NCI-H128 (cell line): Measurements from ENCODE around the gene LY6G5B.

Experiments used
- DNase-seq: peaks from one replicate; lab custom pipeline; 2025; ENCODE audit not compliant: unreplicated experiment; lab: John Stamatoyannopoulos, UW

LY6G5B gene

DNA sequence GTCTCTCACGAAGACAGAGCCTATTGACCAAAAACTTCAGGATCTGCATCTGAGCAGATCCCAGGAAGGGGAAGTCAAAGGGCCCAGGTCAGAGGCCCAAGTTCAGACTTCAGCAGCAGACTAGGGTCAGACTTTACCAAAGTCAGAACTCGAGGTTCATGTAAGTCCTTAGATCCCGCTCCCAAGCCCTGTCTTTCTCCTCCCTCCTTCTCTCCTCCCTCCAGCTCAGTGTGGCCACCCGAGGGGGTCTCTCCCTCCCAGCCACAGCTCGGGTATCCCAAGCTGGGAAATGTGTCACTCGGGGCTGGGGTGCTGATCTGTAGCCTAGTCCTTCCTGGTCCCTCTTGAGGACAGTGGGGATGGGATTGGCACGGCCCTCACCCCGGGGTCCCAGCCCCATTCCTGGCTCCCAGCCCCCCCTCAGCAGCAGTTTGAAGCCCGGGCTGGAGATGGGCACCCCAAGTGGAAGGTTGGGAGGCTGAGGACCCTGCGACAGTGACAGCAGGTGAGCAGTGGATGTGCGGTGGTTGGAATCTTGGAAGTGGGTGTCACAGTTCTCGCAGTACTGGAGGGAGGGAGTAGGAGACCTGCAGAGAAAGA lies 7.6 kb upstream of the LY6G5B start:
- DNase-seq, result no peak

DNA sequence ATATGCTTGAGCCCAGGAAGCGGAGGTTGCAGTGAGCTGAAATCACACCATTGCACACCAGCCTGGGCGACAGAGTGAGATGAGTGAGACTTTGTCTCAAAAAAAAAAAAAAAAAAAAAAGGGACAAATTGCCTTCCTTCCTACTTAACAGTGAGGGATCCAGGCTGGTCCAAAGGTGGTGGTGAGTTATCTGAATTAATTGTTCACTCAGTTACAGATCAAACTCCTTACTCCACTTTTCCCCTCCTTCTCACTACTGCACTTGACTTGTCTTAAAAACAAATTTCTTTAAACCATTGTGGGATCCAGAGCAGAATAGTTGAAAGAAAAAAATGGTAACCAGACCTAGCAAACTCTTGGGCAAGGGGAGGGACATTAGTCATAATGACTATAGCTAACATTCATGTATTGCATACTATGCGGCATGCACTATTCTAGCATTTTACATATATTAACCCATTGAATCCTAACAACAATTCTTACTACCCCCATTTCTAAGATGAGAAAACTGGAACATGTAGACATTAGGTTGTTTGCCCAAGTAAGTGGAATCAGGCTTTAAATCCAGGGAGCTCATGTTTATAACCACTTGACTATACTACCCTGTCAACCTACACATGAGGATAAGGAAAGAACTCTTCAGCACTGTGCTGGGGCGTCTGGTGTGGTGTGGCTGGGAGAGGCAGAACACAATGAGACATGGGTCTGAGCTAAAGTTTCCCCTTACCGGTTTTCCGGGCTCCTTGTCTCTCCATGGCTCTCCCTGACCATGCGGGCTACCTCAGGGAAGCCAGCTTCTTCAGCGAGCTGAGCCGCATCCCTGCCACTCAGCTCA lies 6.4 kb upstream of the LY6G5B start:
- DNase-seq, result no peak

DNA sequence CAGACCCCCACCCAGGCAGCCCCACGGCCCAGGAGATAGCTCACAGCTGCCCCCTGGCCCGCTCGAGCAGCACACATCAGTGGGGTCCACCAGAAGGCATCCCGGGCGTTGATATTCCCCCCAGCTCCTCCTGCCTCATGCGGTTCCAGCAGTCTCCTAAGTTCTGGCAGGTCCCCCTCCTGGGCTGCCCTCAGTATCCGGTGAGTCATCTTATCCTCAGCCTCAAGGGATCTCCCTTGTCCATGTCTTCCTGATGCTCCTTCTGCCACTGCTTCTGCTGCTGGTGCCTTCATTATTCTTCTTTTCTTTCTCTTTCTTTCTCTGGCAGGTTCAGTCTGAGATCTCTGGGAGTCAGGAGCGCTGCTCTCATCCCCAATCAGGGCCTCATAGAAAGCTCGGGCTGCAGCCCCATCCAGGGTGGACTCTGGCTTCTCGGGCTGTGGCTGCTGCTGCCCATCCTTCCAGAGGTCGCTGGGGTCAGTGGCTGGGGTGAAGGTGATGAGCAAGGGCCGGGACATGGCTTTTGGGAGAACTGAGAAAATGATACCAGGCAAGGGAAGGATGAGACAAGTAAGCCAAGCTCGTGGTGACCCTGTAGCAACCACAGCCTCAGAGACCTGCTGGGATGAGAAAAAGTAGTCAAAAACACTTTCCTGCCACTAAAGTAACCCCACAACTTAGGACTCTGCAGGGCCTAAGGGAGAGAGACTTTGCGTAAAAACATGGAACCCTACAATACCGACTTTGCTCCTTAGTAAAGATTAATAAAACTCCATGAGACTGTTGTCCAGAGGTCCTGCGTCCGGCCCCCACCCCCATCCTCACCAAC lies 5.6 kb upstream of the LY6G5B start:
- DNase-seq, result no peak

DNA sequence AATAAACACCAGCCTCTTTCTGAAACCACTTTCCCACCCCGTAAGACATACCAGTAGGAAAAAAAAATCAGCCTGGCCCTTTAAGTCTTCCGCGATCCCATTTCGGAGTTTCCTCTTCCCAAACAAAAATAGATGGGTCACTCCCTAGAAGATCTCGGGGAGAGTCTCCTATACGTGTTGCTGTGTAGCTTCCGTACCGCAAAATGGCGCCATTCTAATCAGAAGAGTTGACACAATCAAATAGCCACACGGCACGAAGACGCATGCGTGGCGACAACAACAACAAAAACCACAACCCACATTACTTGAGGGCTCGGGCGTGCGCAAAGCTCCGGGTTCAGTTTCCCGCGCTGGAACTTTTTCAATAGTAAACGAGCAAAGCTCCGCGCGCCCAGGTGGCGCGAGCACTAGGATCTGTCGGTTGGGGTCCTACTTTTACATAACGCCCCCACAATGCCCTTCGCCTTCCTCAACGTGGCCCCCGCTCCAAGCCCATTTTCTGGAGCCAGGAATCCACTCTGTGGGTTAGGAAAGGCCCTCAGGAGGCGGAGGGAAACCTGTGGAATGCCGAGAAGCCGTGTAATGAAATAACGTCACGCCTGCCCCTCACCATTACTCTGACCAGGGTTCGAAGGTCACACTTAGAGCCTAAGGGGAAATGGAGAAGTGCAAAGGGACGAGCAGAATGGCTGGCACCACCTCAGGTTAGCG lies 4.8 kb upstream of the LY6G5B start, which contains the start of gene GPANK1:
Gene GPANK1, minus strand, starts transcription at position 208 of the 711 bp plus-strand sequence. CDS start 519 bp downstream, outside the sequence.
- peak; percentile 81 for DNase-seq

DNA sequence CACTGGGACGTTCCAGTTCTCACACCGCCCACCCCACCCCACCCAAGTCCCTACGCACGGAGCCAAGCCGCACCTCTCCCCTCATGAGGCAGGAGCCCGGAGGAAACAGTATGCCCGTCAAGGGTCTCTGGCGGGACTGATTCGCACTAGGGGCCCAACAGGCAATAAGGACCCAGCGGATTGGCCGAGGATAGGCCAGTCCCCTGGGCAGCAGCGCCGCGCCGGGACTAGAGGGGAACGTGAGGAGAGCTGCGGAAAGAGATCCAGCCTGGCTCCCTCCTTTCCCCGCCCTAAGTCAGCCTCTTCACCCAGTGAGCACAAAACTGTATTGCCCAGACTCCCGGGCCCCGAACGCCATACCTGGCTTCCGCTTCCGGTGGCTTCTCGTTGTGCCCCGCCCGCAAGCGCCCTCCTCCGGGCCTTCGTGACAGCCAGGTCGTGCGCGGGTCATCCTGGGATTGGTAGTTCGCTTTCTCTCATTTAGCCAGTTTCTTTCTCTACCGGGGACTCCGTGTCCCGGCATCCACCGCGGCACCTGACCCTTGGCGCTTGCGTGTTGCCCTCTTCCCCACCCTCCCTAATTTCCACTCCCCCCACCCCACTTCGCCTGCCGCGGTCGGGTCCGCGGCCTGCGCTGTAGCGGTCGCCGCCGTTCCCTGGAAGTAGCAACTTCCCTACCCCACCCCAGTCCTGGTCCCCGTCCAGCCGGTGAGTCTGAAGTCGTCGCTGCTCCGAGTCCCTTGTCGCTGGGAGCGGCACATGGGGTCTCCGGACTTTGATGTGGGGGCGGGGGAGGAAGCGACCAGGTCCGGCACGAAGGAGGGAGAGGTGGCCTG lies 4.1 kb upstream of the LY6G5B start, which contains the start of gene CSNK2B:
Gene CSNK2B, plus strand, starts transcription at position 580 of the 836 bp plus-strand sequence. CDS start 752 bp downstream, outside the sequence.
- peak; percentile 95 for DNase-seq

DNA sequence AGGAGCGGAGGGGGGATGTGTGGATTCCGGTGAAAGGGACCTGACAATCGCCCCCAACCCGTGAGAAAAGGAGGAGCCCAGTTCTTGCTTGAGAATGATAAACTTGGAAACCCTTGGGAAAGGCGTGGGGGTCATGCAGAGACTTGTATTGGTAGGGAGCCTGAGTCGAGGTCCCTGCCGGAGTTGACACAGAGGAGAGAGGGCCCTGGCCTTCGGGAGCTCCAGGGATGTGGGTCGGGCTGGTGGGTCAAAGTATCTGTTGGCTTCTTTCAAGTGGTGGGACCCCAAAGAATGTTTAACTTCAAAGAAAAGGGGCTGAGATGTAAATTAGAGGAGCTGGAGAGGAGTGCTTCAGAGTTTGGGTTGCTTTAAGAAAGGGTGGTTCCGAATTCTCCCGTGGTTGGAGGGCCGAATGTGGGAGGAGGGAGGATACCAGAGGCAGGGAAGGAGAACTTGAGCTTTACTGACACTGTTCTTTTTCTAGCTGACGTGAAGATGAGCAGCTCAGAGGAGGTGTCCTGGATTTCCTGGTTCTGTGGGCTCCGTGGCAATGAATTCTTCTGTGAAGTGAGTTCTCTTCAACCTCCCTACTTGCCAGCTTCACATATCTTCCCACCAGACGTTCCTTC lies 3.3 kb upstream of the LY6G5B start:
- DNase-seq, result no peak

DNA sequence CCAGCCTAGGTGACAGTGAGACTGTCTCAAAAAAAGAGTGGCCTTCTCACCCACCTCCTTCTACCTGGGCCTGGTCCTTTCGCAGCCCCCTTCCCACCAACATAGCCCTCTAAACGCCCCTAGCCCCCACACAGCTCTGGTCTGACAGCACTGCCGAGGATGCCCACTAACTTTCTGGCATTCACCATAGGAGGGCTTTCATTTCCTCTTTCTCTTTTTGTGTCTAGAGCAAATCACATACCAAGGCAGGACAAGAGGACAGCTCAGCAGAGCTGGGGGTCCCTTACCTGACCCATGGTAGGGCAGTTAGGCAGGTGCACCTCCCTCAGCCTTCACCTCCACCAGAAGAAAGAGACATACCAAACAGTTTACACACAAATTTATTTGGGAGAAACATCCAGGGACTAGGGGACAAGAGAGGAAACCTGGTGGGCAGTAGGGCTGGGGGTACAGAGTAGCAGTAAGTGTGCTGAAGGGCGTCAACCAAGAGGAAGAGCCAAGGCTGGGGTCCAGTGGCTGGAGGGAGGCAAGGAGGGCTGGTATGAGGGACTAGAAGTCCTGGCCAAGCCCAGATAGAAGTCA lies 6.6 kb downstream of the LY6G5B start:
- no peak for DNase-seq

DNA sequence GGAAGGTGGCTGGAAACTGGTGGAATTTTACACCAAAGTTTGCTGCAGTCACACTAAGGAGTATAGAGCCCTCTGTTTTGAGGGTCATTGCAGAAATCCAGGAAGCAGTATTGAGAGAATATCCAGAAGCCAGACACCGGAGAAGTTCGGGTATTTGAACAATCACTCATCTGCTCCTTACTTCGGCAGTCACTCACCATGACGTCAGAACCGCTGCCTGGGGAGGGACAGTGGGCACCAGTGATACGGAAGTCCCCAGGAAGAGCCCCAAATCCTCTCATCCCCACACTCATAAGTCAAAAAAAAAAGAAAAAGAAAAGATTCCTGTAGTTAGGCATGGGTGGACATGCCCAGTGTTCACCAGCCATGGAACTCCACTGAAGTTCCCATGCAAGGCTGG lies 7.1 kb downstream of the LY6G5B start:
- no peak for DNase-seq

DNA sequence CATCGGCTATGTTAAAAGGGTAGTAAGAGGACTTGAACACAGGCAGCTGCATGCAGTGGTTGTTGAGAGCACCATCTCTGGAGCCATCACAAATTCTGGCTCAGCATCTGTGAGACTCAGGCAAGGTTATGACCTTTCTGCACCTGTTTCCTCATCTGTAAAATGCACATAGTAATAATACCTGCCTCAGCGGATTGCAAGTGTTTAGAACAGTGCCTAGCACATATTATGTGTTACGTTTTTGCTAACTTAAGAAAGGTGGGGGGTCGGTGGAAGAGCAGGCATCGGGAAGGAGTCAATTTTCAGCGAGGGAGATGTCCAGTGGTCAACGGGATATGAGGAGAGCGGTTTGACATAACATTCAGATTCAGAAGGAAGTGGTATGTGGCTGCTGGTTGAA lies 8.2 kb downstream of the LY6G5B start:
- DNase-seq, result no peak

DNA sequence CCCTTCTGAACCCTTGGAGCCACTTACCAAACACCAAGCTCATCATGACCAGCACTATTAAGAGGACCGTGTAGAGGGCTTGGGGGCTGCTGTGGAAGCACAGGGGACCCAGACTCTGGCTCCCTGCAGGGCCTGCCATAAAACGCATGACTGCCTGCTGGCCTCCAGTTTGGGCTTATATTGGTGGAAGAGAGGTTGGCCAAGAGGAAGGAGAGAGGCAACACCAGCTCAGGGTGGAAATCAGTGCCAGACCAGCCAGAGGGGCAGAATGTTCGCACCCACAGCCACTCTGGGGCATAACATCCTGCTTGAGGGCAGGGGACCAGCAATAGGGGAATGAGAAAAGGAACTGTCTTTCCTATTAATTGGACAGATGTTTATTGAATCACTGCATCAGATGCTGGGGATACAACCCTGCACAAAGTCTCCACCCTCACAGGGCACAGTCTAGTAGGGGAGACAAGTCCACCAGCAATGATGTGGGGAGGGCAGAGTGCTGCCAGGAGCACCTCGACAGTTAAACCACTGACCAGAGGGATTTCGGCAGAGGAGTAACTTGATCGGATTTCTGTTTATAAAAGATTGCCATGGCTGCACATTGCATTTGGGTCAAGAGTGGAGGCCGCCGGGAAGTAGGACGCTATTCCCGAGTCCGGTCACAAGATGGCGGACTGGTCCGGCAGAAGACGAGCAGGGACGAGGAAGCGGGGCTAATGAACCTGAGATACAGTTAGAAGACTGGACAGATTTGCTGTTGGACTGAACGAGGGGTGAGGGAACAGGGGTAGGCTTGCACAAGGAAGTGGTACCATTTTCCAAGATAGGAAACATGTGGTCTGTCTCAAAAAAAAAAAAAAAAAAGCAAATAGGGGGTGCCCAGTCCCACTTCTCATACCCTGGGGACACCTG lies 10.7 kb downstream of the LY6G5B start, which contains the start of gene LY6G5C:
Gene LY6G5C, minus strand, starts transcription at position 842 of the 909 bp plus-strand sequence. Its CDS starts 694 bp downstream, at position 148.
- peak; percentile 51 for DNase-seq

DNA sequence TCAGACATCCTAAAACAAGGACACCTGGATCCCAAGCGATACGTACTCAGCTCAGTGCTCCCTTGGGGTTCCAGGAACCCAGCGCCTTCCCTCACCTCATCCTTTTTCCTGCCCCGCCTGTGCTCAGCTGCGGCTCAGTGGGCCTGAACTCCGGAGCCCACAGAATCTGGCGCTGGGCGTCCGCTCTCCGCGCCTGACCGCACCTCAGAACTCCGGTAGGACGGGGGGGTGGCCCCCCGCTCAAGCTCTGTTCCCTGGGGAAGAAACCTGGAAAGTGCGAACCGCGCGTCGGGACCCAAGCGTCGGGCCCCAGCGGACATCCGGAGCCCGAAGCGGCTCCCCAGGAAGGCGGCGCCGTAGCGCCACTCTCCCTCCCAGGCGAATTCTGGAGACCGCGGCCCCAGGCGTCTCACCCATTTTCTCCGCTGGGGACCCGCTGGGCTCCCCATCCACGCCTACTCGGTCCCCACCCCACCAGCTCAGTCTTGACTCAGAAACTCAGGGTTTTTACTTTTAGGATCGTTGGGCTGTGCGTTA lies 11.4 kb downstream of the LY6G5B start:
- DNase-seq, result no peak

DNA sequence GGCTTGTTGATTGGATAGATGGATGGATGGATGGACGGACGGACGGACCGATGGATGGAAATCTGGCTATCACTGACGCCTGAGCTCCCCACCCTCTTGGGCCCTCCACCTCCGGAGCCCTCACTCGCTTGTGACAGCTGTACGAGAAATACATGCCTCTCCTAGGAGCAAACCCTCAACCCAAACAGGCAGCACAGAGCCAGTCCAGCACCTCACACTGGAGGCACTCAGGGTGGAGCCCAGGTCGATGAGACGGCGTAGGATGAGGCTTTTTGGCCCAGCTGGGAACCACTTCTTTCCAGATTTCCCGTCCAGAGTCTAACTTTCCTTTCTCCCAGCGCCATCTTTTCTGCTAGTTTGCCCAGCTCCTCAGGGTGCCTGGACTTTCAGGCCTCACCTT lies 13.8 kb downstream of the LY6G5B start:
- DNase-seq, result no peak

DNA sequence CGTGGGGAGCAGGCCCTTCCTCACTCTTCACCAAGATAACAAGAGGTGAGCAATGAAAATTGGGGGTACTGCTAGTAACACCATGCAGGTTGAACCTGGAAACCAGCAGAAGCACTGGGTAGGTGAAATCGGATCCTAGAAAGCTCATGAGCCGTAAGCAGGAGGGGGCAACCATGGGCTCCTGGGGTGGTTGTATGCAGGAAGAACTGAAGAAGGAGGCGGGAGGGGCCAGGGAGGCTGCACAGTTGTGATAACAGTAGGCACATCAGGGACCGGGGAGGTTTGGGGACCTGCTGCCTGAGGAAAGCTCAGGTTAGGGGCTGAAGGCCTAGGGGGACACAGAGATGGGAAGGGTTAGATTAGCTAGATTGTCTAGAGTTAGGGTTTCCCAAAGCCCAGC lies 16.7 kb downstream of the LY6G5B start:
- no peak for DNase-seq

DNA sequence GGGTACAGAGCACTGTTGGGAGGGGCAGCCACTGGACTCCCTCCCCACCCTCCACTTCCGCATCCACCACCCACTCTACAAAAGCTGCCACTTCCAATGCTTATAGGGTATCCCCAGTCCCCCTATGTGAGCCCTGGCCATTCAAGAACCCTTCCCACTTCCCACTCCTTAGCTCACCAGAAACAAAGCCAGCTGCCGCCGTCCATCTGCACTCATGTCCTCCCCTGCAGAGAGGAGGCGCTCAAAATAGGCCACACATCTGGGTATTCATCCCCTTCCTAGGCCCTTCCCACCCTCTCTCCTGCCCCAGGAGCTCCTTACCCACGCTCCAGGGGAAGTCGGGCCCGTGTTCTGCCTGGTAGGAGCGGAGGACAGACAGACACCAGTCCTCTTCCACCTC lies 17.5 kb downstream of the LY6G5B start:
- no peak for DNase-seq

DNA sequence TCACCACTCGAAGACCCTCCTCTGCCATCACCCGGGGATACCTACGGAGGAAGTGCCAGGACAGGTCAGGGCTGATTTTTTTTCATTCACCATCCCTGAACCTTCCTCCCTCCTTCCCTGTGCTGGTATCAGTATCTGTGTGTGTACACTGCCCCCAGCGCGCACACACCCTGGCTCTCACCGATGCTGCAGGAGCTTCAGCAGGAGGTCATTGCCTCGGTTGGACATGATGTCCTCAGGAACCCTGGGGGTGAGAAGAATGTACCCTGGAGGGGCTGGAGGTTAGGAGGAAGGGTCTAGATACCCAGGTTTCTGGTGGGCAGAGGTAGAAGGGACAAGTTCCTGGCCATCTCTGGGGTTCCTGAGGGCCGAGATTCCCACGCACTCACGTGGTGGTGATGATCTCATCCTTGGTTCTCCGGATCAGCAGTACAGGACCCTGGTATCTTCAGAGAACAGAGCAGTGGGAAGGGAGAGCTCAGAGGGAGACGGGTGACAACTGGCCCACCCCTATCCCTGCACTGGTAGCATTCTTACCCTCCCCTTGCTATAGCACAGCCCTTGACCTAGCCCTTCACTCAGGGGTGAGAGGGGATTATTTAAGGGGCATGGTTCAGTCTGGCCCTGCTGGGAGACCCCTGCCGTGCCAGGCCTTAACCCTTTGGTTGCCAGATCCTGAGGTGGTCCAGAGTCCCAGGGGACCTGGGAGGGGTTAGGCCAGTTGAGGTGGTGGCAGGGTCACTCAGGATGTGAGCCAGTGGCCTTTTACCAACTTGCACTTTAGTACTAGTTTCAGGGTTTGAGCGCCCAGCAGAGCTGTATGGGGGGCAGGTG lies 18.3 kb downstream of the LY6G5B start:
- DNase-seq, result no peak

DNA sequence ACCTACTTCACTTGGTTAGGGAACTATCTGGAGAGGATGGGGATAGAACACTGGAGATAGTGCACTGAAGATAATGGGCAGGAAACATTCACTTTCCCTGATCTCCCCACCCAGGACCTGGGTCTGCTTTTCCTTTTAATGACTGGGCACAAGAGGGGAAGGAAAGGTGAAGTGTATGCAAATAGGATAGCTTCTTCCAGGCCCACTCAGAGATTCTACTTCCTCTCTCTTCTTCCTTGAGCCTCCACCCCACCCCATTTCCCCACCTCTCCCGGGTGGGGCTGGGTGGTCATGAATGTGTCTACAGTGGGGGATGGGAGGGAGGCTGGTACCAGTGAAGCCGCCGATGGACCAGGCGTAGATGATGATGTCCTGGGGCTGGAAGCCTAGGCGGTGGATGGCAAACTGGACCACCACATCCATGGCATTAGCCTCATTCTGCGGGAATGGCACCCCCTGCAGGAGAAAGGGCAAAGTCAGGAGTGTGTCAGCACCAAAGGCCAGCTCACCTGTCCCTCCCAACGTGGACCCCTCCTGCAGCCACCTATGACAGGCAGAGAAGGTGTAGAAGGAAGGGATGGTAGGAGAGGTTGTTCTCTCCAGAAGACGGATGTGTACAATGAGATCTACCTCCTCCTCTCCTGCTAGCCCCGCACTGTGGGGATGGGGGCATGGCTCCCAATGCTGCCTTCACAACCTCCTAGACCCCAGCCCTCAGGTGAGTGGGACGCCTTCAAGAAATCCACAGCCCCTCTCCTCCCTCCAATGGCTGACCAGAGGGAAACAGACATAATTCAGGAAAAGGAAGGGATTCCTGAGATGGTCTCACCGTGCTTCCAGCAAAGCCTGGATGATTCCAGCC lies 19.7 kb downstream of the LY6G5B start:
- DNase-seq, result no peak
